Measurements from ENCODE around the gene FREM1. TPM values are rescaled to one million over a fixed set of nuclear protein-coding genes. Genes with fewer than 3 reads are reported as not detected.

The FREM1 gene
- total and polyA plus RNA-seq, 10 of the 15 experiments (the other 5 are each of a cell fraction or from before 2014, with no cell fraction given): 0.01 to 0.16 (median 0.08) TPM; not detected in 7

DNA sequence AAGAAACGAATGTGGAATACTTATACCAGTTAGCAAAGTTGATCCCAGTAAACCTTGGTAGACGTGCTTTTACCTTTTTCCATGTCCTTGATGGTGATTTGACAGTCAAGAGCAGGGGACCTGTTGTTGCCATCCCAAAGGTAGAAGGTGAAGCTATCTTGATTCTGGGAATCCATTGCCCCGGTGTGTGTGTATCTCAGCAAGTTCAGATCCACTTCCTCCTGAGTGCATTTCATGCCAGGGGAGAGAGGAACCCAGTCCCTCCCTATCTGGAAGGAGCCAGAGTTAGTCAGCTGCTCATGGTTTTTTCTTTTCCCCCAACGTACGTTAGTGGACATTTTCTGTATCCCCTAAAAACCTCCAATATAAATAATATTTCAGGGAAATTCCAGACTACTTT is 121.4 kb downstream of the FREM1 start:
- FAIRE-seq (no peak), ATAC-seq (no peak), DNase-seq (ENCODE audit: low read depth, low spot score) (no peak)
- SMC1A ChIA-PET (ENCODE audit: uncharacterized antibody, unreplicated experiment): no interaction called here
- RAD21 ChIA-PET (ENCODE audit: unreplicated experiment): no interaction called here
- Histone ChIP-seq H3K4me3 (no peak overlapping the region), H3K27me3 (replicated peaks in 1 of 2; ENCODE audit: control insufficient read depth in 2 of 2, insufficient read depth in 2 of 2, low read length in 1 of 2) (no peaks in the 10 kb centered on the region), H3K4me2 (ENCODE audit: control insufficient read depth, insufficient read depth) (no peak overlapping the region), H3K9me3 (replicated peaks; ENCODE audit: control insufficient read depth, insufficient read depth, low read length) (no peaks in the 10 kb centered on the region), H2AFZ (ENCODE audit: control insufficient read depth, low read depth, low read length) (no peak overlapping the region), H3K9ac (ENCODE audit: control insufficient read depth, insufficient read depth, low read length) (no peak overlapping the region), H4K20me1 (ENCODE audit: control insufficient read depth, insufficient read depth) (no peaks in the 10 kb centered on the region), H3K27ac (ENCODE audit: control insufficient read depth, insufficient read depth) (no peak overlapping the region), H3K4me1 (ENCODE audit: control insufficient read depth, insufficient read depth, low read length) (no peaks in the 10 kb centered on the region), H3K36me3 (ENCODE audit: control insufficient read depth in 2 of 2, insufficient read depth in 2 of 2, low read length in 1 of 2) (no peaks in the 10 kb centered on the region), H3K79me2 (ENCODE audit: control insufficient read depth, insufficient read depth, low read length) (no peaks in the 10 kb centered on the region)
- intact Hi-C loops (cut with micrococcal nuclease; ENCODE audit: unreplicated experiment) (no loop called here), in situ Hi-C loops (cut with MboI) (no loop called here)
- POLR2A ChIA-PET: no interaction called here
- 11% methylated on average over 5 of the region's 5 CpGs for WGBS (ENCODE audit: insufficient coverage, insufficient replicate concordance, low lambda C conversion rate, missing lambda C conversion rate)
- BruUV-seq (replicated peaks): no TSS peak
- CTCF ChIA-PET: no interaction called here
- TF ChIP-seq, protein P1, sequence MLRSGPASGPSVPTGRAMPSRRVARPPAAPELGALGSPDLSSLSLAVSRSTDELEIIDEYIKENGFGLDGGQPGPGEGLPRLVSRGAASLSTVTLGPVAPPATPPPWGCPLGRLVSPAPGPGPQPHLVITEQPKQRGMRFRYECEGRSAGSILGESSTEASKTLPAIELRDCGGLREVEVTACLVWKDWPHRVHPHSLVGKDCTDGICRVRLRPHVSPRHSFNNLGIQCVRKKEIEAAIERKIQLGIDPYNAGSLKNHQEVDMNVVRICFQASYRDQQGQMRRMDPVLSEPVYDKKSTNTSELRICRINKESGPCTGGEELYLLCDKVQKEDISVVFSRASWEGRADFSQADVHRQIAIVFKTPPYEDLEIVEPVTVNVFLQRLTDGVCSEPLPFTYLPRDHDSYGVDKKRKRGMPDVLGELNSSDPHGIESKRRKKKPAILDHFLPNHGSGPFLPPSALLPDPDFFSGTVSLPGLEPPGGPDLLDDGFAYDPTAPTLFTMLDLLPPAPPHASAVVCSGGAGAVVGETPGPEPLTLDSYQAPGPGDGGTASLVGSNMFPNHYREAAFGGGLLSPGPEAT (IDR thresholded peaks at IDR 0.05; ENCODE audit: low read depth): no peak

DNA sequence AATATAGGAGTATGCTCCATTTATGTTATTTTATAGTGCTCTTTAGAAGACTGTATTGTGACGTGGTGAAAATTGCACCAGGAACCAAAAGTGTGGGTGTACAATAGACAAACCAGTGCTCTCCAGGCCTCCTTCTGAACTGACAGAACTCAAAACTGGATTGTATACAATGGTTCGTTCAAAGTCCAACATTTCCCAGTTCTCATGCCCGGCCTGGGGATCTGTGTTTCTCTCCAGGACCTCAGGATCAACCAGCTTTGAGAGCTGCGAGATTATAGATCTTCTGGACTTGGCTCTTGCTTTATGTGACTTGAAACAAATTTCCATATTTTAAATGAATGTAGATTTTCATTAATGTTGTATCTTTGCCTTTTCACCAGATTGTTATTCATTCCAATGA is 126.9 kb downstream of the FREM1 start:
- WGBS (ENCODE audit: insufficient coverage, insufficient replicate concordance, low lambda C conversion rate, missing lambda C conversion rate): 1% methylated on average over 4 of the region's 4 CpGs
- DNase-seq (ENCODE audit: low read depth, low spot score) (no peak), FAIRE-seq (no peak), ATAC-seq (no peak)
- H2AFZ ChIP-seq (ENCODE audit: control insufficient read depth, low read depth, low read length): no peak overlapping the region
- H4K20me1 ChIP-seq (ENCODE audit: control insufficient read depth, insufficient read depth): no peaks in the 10 kb centered on the region
- H3K27ac ChIP-seq (ENCODE audit: control insufficient read depth, insufficient read depth): no peak overlapping the region
- H3K27me3 ChIP-seq (replicated peaks in 1 of 2; ENCODE audit: control insufficient read depth in 2 of 2, insufficient read depth in 2 of 2, low read length in 1 of 2): no peaks in the 10 kb centered on the region
- intact Hi-C loops (cut with micrococcal nuclease; ENCODE audit: unreplicated experiment): no loop called here
- H3K4me2 ChIP-seq (ENCODE audit: control insufficient read depth, insufficient read depth): no peak overlapping the region
- RAD21 ChIA-PET (ENCODE audit: unreplicated experiment): no interaction called here
- H3K4me3 ChIP-seq: no peak overlapping the region
- no peak overlapping the region for H3K9ac ChIP-seq (ENCODE audit: control insufficient read depth, insufficient read depth, low read length)
- in situ Hi-C loops (cut with MboI): no loop called here
- POLR2A ChIA-PET: no interaction called here
- CTCF ChIA-PET: interaction anchor here (0.6 kb wide), 1 partner anchor 398 kb away, joined by 3 read pairs; no protein-coding TSS in a partner anchor
- BruUV-seq (replicated peaks): no TSS peak
- no peaks in the 10 kb centered on the region for H3K9me3 ChIP-seq (replicated peaks; ENCODE audit: control insufficient read depth, insufficient read depth, low read length)
- H3K4me1 ChIP-seq (ENCODE audit: control insufficient read depth, insufficient read depth, low read length): no peaks in the 10 kb centered on the region
- TF ChIP-seq ZNF207 (IDR thresholded peaks at IDR 0.05; ENCODE audit: borderline replicate concordance): no peak
- no peaks in the 10 kb centered on the region for H3K36me3 ChIP-seq (ENCODE audit: control insufficient read depth in 2 of 2, insufficient read depth in 2 of 2, low read length in 1 of 2)
- SMC1A ChIA-PET (ENCODE audit: uncharacterized antibody, unreplicated experiment): interaction anchor here (0.6 kb wide), 1 partner anchor 429 kb away, joined by 4 read pairs; no protein-coding TSS in a partner anchor
- H3K79me2 ChIP-seq (ENCODE audit: control insufficient read depth, insufficient read depth, low read length): no peaks in the 10 kb centered on the region
